Stimulated activated CD4-positive, alpha-beta T cell treated with anti-CD3 and anti-CD28 coated beads, Interleukin-2, amount 100 ng/mL, for 24 hours (primary cell): Measurements from ENCODE around the gene C17orf113.

Experiments used
- DNase-seq, 2 donors: peaks; one replicate each; pipeline ENCODE4 v3.0.0-alpha.2; 2020

C17orf113 gene

GRCh38 chr17:42050393-42051012 lies at the start of gene C17orf113:
TSS of gene C17orf113 (minus strand) at chr17:42050601. CDS start at chr17:42043376, 7,225 bp downstream.
- peak; percentile 43 to 53 for DNase-seq

- DNase-seq, result no peak
Observed at GRCh38 chr17:42098730-42099399, 48.5 kb upstream of the C17orf113 start.

- DNase-seq, result peak; percentile 60 to 62
Observed at GRCh38 chr17:42097691-42098631, 47.6 kb upstream of the C17orf113 start, which contains the start of gene ZNF385C. TSS of gene ZNF385C (minus strand) at chr17:42098473. CDS start at chr17:42063056, 35,417 bp downstream.

GRCh38 chr17:42096360-42097111 lies 46.1 kb upstream of the C17orf113 start:
- no peak for DNase-seq

GRCh38 chr17:42094375-42095069 lies 44.1 kb upstream of the C17orf113 start:
- DNase-seq, result no peak

- no peak for DNase-seq
Observed at GRCh38 chr17:42092939-42093338, 42.5 kb upstream of the C17orf113 start.

- DNase-seq, result no peak
Observed at GRCh38 chr17:42090964-42091790, 40.8 kb upstream of the C17orf113 start.

GRCh38 chr17:42088736-42089135 lies 38.3 kb upstream of the C17orf113 start:
- no peak for DNase-seq

GRCh38 chr17:42087736-42088705 lies 37.6 kb upstream of the C17orf113 start:
- no peak for DNase-seq

GRCh38 chr17:42087042-42087701 lies 36.8 kb upstream of the C17orf113 start:
- DNase-seq, result no peak

GRCh38 chr17:42081516-42082129 lies 31.2 kb upstream of the C17orf113 start:
- no peak for DNase-seq

- no peak for DNase-seq
Observed at GRCh38 chr17:42079541-42079940, 29.1 kb upstream of the C17orf113 start.

GRCh38 chr17:42078396-42079043 lies 28.1 kb upstream of the C17orf113 start:
- no peak for DNase-seq

- DNase-seq, result no peak
Observed at GRCh38 chr17:42077755-42078154, 27.4 kb upstream of the C17orf113 start.

GRCh38 chr17:42076797-42077559 lies 26.6 kb upstream of the C17orf113 start:
- no peak for DNase-seq

- no peak for DNase-seq
Observed at GRCh38 chr17:42075789-42076188, 25.4 kb upstream of the C17orf113 start.
